Measurements from ENCODE around the gene QRFP. TPM values are rescaled to one million over a fixed set of nuclear protein-coding genes. Genes with fewer than 3 reads are reported as not detected.
"Not testable (repeated sequence)": the region's sequence is repeated elsewhere in the genome, so short reads cannot be mapped to it uniquely, and the experiment has no call there.

Gene QRFP
- total RNA-seq, 1 experiment from 2014 or later = not detected

DNA sequence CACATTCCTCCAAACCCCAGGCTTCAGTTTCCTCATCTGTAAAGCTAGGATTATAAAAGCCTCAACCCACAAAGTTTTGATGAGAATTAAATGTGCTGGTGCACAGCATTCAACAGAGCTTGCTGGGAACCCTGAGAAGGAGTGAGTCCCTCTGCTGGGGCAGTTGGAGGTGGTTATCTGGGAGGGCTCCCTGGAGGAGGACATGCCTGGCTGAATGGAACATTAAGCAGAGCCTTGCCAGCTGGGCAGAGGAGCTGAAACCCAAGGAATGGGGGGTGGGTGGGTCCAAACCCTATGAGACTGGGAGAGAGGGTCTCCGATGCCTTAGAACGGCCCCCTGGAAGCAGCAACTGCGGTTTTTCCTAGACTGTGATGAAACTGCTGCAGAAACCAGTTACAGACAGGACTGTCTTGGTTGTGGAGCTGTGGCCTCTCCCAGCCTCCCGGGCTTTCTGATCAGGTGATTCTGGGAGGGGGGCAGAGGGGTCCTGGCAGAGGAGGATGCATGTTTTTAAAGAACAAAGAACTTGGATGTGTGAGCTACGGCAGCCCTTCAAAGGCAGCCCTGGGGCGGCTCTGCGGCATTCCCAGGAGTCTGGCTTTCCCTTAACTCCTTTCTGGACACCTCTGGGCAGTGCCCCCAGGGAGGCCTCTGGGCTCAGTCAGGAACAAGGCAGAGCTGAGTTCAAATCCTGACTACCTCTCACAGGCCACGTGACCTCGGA, 21.7 kb upstream of the QRFP start:
- Histone ChIP-seq H3K36me3 (no peaks in the 10 kb centered on the region), H3K4me1 (peaks cover 10% of the 10 kb centered on the region; the same call in 1 of the 2 replicates), H3K27me3 (peaks cover 78% of the 10 kb centered on the region), H3K4me3 (no peak overlapping the region), H3K27ac (no peak overlapping the region), H3K9me3 (replicated peaks) (no peaks in the 10 kb centered on the region)
- no peak for DNase-seq

DNA sequence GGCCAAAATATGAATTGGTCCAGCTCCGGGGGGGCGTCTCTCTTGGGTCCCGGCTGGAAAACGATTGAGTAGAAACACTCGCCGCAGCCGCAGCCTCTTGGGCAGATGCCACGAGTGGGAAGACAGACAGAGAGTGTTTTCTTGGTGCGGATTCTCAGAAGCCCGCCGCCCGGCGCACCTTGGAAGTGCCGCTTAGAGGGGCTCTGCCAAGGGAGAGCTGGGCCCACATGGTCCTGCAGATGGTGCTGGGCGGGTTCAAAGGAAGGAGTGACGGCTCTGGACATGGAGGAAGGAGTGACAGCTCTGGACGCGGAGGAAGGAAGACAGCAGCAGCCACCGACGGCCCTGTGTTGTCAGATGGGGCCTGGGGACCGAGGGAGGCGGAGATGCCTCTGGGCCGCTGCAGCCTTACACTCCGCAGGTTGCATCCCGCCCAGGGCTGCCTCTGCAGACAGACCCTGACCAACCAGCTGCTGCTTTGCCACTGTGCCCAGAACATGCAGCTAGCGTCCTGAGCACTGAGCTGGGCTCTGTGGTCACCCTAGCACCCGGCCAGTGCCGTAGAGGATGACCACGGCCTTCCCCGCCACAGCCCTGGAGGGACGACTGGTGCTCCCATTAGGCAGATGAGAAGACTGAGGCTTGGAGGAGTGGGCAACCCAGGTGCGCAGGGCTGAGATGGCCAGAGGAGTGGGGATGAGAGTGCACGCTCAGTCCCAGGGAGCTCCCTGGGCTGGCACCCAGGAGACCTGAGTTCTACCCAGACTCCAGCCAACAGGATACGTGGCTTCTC, 20.8 kb upstream of the QRFP start:
- DNase-seq = no peak
- peaks cover 74% of the 10 kb centered on the region for H3K27me3 ChIP-seq
- H3K4me1 ChIP-seq = peaks cover 5% of the 10 kb centered on the region; the same call in 1 of the 2 replicates
- H3K4me3 ChIP-seq = no peak overlapping the region
- no peak overlapping the region for H3K27ac ChIP-seq
- H3K9me3 ChIP-seq (replicated peaks) = no peaks in the 10 kb centered on the region
- H3K36me3 ChIP-seq = no peaks in the 10 kb centered on the region

DNA sequence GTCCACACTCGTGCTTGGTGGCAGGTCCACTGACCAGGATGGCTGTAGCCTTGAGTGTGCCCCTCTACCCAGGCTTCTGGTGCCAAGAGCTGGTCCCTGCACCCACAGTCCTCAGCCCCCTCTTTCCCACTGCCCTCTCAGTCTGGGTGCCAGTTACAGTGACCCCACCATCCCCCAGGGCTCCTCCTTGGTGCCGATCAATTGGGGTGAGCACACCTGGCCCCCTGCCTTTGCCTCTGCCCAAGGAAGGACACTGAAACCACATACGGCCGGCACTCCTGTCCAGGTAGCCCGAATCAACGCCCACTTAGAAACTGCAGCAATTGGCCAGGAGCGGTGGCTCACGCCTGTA, 18.5 kb upstream of the QRFP start:
- H3K27me3 ChIP-seq = peaks cover 51% of the 10 kb centered on the region
- H3K4me3 ChIP-seq = no peak overlapping the region
- no peaks in the 10 kb centered on the region for H3K9me3 ChIP-seq (replicated peaks)
- no peaks in the 10 kb centered on the region; the same call in 1 of the 2 replicates for H3K4me1 ChIP-seq
- H3K27ac ChIP-seq = no peak overlapping the region
- no peaks in the 10 kb centered on the region for H3K36me3 ChIP-seq
- no peak for DNase-seq

DNA sequence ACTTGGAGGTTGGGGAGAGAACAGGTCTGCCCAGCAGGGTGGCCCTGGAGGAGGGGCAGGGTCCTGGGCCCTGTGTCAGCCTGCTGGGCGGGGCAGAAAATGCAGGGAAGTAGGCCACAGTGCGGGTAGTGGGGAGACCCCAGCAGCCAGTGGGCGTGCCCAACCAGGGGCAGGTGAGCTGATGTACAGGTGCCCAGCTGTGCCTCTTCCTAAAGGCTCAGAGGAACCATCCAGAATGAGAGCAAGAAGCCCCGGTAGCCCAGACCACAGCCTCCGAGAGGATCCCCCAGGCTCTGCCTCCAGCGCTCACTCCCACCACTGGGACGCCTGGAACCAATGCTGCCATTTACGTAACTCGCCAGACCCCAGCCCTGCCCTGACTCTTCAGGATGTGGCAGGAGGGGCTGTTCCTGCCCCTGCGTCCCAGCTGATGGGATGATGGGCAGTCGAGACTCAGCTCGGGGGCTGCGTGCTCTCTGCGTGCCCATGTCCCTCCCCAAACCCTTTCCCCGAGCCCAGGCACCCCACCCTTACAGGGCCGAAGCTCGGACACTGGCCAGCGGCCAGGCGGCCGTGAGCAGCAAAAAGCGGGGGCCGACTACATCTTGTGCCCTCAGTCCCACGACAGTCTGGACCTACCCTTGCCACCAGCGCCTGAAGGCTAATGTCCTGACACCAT, 17.9 kb upstream of the QRFP start:
- no peaks in the 10 kb centered on the region for H3K9me3 ChIP-seq (replicated peaks)
- H3K4me3 ChIP-seq = no peak overlapping the region
- H3K4me1 ChIP-seq = no peaks in the 10 kb centered on the region; the same call in 1 of the 2 replicates
- H3K27ac ChIP-seq = no peak overlapping the region
- no peaks in the 10 kb centered on the region for H3K36me3 ChIP-seq
- peaks cover 48% of the 10 kb centered on the region for H3K27me3 ChIP-seq
- DNase-seq = no peak

DNA sequence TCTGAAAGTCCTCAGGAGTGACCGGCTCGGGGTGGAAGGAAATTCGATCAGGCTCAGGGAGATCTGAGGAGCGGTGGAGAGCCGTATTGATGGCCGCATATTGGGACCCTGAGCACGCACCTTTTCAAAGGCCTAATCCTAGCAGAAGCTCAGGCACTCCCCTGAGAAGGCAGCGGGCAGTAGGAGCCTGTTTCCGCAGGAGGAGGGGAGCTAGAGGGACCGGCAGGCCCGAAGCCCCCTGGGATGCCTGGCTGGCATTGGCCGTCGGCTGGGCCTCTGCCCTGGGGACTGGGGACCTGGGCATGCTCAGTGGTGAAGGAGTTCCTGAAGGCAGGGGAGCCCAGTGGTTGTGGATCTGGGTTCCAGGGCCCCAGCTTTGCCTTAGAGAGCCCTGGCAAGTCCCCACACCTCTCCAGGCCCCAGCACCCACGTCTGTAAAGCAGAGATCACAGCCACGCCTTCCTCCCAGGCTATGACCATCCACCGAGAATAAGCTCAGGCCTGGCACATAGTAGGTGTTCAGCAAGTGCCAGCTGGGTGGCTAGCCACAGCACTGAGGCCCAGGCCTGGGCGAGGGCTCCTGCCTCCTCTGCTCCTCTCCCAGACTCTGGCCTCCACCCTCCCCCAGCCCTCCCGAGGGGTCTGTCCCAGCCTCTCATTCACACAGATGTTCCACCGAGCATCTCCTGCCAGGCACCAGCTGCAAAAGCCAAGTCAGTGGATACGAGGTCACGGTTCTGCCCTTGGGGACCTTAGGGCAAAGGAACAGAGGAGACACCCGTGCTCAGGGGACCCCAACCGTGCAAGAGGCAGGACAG, 17.2 kb upstream of the QRFP start:
- Histone ChIP-seq H3K36me3 (no peaks in the 10 kb centered on the region), H3K27ac (no peak overlapping the region), H3K4me3 (peak overlapping the region; percentile 22; the same call in 1 of the 2 replicates), H3K9me3 (replicated peaks) (no peaks in the 10 kb centered on the region), H3K27me3 (peaks cover 42% of the 10 kb centered on the region), H3K4me1 (no peaks in the 10 kb centered on the region; the same call in 1 of the 2 replicates)
- no peak for DNase-seq

DNA sequence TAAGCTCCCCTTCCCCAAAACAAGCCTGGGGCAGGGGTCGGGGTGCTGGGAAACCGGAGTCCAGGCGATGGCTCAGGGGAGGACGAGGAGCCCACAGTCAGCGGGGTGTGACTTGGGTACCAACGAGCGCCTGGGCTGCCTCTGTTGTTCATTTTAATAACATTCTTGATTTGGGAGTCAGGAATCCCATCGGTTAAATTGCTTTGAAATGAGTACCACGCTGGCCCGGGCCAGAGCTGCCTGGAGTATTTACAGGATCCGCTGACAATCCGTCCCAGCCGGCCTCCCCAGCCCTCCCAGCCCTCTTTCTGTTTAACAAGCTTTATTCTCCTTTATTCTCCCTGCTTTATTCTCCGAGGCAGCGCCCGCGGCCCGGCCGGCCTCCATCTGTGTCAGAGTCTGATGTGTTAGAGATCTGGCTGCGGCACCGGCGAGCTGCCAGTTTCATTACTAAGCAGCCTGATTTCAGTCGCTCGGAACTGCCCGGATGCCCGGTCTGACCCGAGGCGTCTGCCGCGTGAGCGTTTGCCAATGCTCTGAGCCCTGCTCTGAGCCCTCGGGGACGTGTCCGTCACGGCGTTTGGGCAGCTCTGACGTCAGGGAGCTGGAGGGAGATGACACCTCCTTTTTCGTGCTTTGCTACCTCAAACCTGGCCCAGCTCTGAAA, 16.5 kb upstream of the QRFP start:
- Histone ChIP-seq H3K27me3 (peaks cover 36% of the 10 kb centered on the region), H3K4me3 (peak overlapping the region; percentile 22; the same call in 1 of the 2 replicates), H3K4me1 (peaks cover 3% of the 10 kb centered on the region; the same call in 1 of the 2 replicates), H3K27ac (no peak overlapping the region), H3K36me3 (no peaks in the 10 kb centered on the region), H3K9me3 (replicated peaks) (no peaks in the 10 kb centered on the region)
- no peak for DNase-seq

DNA sequence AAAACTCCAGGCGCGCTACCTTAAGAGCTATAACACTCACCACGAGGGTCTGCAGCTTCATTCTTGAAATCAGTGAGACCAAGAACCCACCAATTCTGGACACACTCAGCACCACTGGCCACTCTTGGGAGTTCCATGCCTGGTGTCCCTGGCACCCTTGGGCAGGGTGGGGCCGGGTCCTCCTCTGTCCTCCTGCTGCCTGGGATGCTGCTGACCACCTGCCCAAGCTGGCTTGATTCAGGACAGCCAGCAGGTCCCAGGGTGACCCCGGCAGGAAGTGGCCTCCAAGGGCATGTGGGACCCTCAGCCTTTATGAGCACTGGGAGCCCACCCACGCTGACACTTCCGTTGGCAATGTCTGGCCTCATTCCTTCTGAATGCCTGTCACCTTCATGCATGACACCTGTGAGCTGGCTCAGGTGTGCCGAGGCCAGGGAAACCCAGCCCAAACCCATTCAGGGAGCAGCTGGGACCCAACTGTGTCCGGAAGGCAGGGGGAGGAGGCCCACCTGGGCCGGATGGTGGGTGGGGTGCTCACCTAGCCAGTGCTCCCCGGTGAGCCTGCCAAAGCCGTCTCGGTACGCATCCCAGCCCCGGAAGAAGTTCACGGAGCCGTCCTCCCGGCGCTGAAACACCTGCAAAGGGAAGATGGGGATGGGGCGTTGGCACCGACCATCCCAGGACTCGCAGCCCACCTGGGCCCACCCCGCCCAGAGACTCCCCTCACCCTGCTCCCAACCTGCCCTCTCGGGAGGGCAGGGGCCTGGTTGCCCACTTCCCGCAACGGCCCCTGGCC, 14.8 kb upstream of the QRFP start:
- Histone ChIP-seq H3K27me3 (peaks cover 34% of the 10 kb centered on the region), H3K4me1 (peaks cover 3% of the 10 kb centered on the region; the same call in 1 of the 2 replicates), H3K27ac (no peak overlapping the region), H3K9me3 (replicated peaks) (no peaks in the 10 kb centered on the region), H3K4me3 (no peak overlapping the region), H3K36me3 (no peaks in the 10 kb centered on the region)
- DNase-seq = no peak

DNA sequence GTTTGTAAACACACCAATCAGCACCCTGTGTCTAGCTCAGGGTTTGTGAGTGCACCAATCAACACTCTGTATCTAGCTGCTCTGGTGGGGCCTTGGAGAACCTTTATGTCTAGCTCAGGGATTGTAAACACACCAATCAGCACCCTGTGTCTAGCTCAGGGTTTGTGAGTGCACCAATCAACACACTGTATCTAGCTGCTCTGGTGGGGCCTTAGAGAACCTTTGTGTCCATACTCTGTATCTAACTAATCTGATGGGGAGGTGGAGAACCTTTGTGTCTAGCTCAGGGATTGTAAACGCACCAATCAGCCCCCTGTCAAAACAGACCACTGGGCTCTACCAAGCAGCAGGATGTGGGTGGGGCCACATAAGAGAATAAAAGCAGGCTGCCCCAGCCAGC, 14.1 kb upstream of the QRFP start:
- H3K9me3 ChIP-seq (replicated peaks); H3K4me1 ChIP-seq; DNase-seq; H3K36me3 ChIP-seq; H3K4me3 ChIP-seq; H3K27ac ChIP-seq: not testable (repeated sequence)
- peaks cover 42% of the 10 kb centered on the region for H3K27me3 ChIP-seq

DNA sequence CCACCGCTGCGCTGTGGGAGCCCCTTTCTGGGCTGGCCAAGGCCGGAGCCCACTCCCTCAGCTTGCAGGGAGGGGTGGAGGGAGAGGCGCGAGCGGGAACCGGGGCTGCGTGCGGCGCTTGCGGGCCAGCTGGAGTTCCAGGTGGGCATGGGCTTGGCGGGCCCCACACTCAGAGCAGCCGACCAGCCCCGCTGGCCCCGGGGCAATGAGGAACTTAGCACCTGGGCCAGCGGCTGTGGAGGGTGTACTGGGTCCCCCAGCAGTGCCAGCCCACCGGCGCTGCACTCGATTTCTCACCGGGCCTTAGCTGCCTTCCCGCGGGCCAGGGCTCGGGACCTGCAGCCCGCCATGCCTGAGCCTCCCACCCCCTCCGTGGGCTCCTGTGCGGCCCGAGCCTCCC, 13.4 kb upstream of the QRFP start:
- not testable (repeated sequence) for H3K27ac ChIP-seq; H3K4me3 ChIP-seq; H3K4me1 ChIP-seq; DNase-seq; H3K36me3 ChIP-seq; H3K9me3 ChIP-seq (replicated peaks)
- peaks cover 42% of the 10 kb centered on the region for H3K27me3 ChIP-seq

DNA sequence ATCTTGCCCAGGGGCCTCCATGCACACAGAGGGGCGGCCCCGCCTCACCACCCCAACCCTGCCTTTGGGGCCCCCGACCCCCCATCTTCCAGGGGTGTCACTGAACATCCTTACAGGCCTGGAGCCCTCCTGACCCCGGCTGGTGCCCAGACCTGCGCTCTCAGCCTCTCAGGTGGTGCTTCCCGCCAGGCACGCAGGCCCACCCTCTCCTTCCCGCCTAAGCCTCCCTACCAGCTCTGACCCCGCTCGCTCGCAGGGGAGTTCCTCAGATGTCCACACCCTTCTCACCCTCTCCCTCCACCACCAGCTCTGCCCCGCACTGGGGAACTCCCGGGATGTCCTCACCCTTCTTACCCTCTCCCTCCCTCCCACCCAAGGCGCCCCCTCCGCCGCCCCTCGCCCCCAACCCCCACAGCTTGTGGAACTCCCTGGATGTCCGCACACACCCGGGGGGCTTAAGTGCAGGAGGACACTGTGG, 12.3 kb upstream of the QRFP start:
- no peak overlapping the region for H3K4me3 ChIP-seq
- no peaks in the 10 kb centered on the region for H3K36me3 ChIP-seq
- no peak for DNase-seq
- peaks cover 31% of the 10 kb centered on the region for H3K27me3 ChIP-seq
- H3K9me3 ChIP-seq (replicated peaks) = no peaks in the 10 kb centered on the region
- H3K27ac ChIP-seq = no peak overlapping the region
- H3K4me1 ChIP-seq = peaks cover 3% of the 10 kb centered on the region; the same call in 1 of the 2 replicates

DNA sequence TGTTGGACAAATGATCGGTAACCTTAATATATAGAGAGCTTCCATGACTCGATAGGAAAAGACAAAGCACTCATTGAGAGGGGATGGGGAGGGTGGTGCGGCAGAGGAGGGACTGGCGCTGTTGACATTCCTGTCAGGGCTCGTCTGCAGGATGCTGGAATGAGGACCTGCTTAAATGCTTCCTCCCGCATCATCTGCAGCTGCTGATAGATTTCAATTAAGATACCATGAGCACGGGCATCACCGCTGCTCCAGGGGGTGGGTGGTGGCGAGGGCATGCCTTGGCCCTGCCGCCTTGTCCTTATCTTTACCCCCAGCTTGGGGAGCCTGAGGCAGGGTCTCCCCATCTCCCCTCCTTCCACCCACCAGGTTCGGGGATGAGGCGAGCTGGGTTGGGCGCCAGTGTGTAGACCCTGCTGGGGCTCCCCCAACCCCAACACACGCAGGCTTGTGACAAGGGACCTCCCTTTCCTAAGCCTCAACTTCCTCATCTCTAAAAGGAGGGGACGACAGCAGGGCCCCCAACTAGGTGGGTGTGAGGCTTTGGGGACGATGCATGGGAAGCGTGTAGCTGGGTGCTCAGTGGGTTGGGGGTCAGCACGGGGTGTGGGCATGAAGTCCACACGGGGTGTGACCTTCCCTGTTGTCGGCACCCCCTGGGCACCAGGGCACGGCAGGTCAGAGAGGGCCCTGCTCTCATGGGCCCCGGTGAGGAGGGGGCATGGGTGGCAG, 11.7 kb upstream of the QRFP start:
- Histone ChIP-seq H3K27ac (no peak overlapping the region), H3K4me1 (peaks cover 3% of the 10 kb centered on the region; the same call in 1 of the 2 replicates), H3K9me3 (replicated peaks) (no peaks in the 10 kb centered on the region), H3K4me3 (no peak overlapping the region), H3K36me3 (no peaks in the 10 kb centered on the region), H3K27me3 (peaks cover 27% of the 10 kb centered on the region)
- peak; percentile 54 to 61 for DNase-seq

DNA sequence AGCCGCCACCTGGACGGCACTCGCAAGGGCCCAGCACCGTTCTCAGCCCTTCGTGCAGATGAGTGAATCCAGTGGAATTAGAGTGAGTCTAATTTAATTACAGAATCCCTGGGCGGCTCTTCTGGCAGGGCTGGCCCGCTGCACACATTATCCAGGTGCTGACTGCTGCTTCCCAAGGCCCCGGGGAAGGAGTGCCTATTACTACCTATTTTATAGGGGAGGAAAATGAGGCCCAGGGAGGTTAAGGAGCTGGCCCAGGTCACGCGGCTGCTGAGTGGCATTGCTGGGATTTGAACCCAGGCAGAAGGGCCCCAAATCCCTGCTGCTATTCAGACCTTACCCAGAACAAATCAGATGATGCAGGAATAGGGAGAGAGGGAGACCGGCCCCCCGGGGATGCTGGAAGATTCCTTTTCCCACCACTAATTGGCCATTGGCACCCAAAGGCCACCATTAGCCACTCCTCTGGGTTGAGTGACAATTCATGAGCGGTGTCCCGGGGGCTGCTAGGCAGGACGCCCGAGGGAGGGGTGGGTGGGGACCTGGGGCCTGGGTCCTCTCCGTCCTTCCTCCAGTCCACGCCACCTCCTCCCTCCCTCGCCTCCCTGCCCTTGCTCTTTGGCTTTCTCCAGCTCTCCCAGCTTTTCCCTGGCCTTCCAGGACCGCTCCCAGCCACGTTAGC, 10.3 kb upstream of the QRFP start:
- no peak overlapping the region for H3K27ac ChIP-seq
- no peak overlapping the region for H3K4me3 ChIP-seq
- H3K36me3 ChIP-seq = no peaks in the 10 kb centered on the region
- H3K4me1 ChIP-seq = peaks cover 3% of the 10 kb centered on the region; the same call in 1 of the 2 replicates
- DNase-seq = no peak
- H3K9me3 ChIP-seq (replicated peaks) = no peaks in the 10 kb centered on the region
- peaks cover 33% of the 10 kb centered on the region for H3K27me3 ChIP-seq
